Peyer's patch (tissue), 4 donors: ENCODE data around the gene CPNE9.

Experiments
- POLR2A ChIP-seq, 2 donors: fragments of 450-650 bp; IDR thresholded peaks; one replicate each; pipeline ENCODE4 v1.5.1; 2017; ENCODE audit warnings: antibody characterized with exemption in 2 of 2, mild to moderate bottlenecking in 2 of 2, moderate library complexity in 2 of 2
- TF ChIP-seq, protein P1 (sequence below), 6 experiments: fragments of 450-650 bp in 4 of 6; fragments of 200-600 bp in 2 of 6; sonication (generic) in 1 of 6; IDR thresholded peaks; one replicate each; pipeline ENCODE4 v1.5.1; 2017 to 2019; ENCODE audit warnings: antibody characterized with exemption in 6 of 6, mild to moderate bottlenecking in 3 of 6, moderate library complexity in 1 of 6

GRCh38 chr3:9769426-9770275, 66.0 kb downstream of the CPNE9 start, which contains the start of gene CAMK1:
- TF ChIP-seq, protein P1, sequence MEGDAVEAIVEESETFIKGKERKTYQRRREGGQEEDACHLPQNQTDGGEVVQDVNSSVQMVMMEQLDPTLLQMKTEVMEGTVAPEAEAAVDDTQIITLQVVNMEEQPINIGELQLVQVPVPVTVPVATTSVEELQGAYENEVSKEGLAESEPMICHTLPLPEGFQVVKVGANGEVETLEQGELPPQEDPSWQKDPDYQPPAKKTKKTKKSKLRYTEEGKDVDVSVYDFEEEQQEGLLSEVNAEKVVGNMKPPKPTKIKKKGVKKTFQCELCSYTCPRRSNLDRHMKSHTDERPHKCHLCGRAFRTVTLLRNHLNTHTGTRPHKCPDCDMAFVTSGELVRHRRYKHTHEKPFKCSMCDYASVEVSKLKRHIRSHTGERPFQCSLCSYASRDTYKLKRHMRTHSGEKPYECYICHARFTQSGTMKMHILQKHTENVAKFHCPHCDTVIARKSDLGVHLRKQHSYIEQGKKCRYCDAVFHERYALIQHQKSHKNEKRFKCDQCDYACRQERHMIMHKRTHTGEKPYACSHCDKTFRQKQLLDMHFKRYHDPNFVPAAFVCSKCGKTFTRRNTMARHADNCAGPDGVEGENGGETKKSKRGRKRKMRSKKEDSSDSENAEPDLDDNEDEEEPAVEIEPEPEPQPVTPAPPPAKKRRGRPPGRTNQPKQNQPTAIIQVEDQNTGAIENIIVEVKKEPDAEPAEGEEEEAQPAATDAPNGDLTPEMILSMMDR (IDR thresholded peaks at IDR 0.05), result no peak
- peak; percentile 51 to 55 for TF ChIP-seq POLR2A (IDR thresholded peaks at IDR 0.05)
